Neural cell (in vitro differentiated cells): ENCODE results near the gene ERRFI1. TPM values are rescaled to one million over a fixed set of nuclear protein-coding genes. Genes with fewer than 3 reads are reported as not detected.

ENCODE experiments used
- H2AFZ ChIP-seq: fragments of 200-600, 300-800 bp; sonication (generic), shearing (Covaris generic); 2 replicates; pipeline ENCODE4 v1.6.0; 2014; ENCODE audit warnings: low read depth, mild to moderate bottlenecking, antibody characterized with exemption, low read length, moderate library complexity
- H3F3A ChIP-seq: fragments of 200-600 bp; shearing (Covaris generic); 2 replicates; pipeline ENCODE4 v1.6.1; 2016; ENCODE audit warnings: mild to moderate bottlenecking, moderate library complexity, mixed read lengths, antibody characterized with exemption, low read length; ENCODE audit not compliant: insufficient read depth, poor library complexity, severe bottlenecking
- H3K27ac ChIP-seq: fragments of 200-600, 300-800 bp; sonication (generic), shearing (Covaris generic); 2 replicates; pipeline ENCODE4 v1.5.1; 2014; ENCODE audit warnings: mild to moderate bottlenecking, low read length, moderate library complexity
- H3K27me3 ChIP-seq: fragments of 300-800, 200-600 bp; sonication (generic), shearing (Covaris generic); 2 replicates; pipeline ENCODE4 v1.6.0; 2014; ENCODE audit warnings: mild to moderate bottlenecking, low read depth, low read length, moderate library complexity; ENCODE audit not compliant: insufficient read depth
- H3K36me3 ChIP-seq: fragments of 300-800, 200-600 bp; sonication (generic), shearing (Covaris generic); 2 replicates; pipeline ENCODE4 v1.5.1; 2014; ENCODE audit warnings: mild to moderate bottlenecking, antibody characterized with exemption, low read length, moderate library complexity; ENCODE audit not compliant: insufficient read depth
- H3K4me2 ChIP-seq: fragments of 300-800, 200-600 bp; sonication (generic), shearing (Covaris generic); 2 replicates; pipeline ENCODE4 v1.6.0; 2014; ENCODE audit warnings: mild to moderate bottlenecking, low read length
- H3K4me3 ChIP-seq: fragments of 300-800, 200-600 bp; sonication (generic), shearing (Covaris generic); 2 replicates; pipeline ENCODE4 v1.5.1; 2014; ENCODE audit warnings: mild to moderate bottlenecking, low read length, moderate library complexity
- H3K79me2 ChIP-seq: fragments of 200-600 bp; shearing (Covaris generic); replicated peaks from 2 replicates; pipeline ENCODE4 v1.6.0; 2014; ENCODE audit warnings: mild to moderate bottlenecking, low read length, moderate library complexity; ENCODE audit not compliant: insufficient read depth
- H3K9ac ChIP-seq: fragments of 300-800, 200-600 bp; sonication (generic), shearing (Covaris generic); 2 replicates; pipeline ENCODE4 v1.6.1; 2016; ENCODE audit warnings: mild to moderate bottlenecking, low read length, mixed read lengths
- H3K9me2 ChIP-seq: fragments of 200-600 bp; shearing (Covaris generic); 2 replicates; pipeline ENCODE4 v1.6.1; 2016; ENCODE audit warnings: mild to moderate bottlenecking, low read length, mixed read lengths; ENCODE audit not compliant: insufficient read depth
- H3K9me3 ChIP-seq: fragments of 200-600, 300-800 bp; sonication (generic), shearing (Covaris generic); 2 replicates; pipeline ENCODE4 v1.6.1; 2016; ENCODE audit warnings: mild to moderate bottlenecking, mixed run types, low read length, moderate library complexity, mixed read lengths
- H4K20me1 ChIP-seq: fragments of 200-600 bp; shearing (Covaris generic); 2 replicates; pipeline ENCODE4 v1.6.1; 2016; ENCODE audit warnings: mild to moderate bottlenecking, mixed run types; ENCODE audit not compliant: insufficient read depth
- EP300 ChIP-seq: fragments of 450-650 bp; conservative IDR thresholded peaks from 2 replicates; pipeline ENCODE4 v1.6.1; 2014; ENCODE audit warnings: antibody characterized with exemption, mild to moderate bottlenecking, moderate library complexity; ENCODE audit not compliant: poor library complexity, severe bottlenecking
- POLR2AphosphoS5 ChIP-seq: IDR thresholded peaks from 2 replicates; pipeline ENCODE4 v1.6.1; 2012
- SMC3 ChIP-seq: fragments of 450-650 bp; conservative IDR thresholded peaks from 2 replicates; pipeline ENCODE4 v1.6.1; 2014; ENCODE audit warnings: antibody characterized with exemption, mild to moderate bottlenecking, moderate library complexity; ENCODE audit not compliant: poor library complexity
- TAF1 ChIP-seq: IDR thresholded peaks from 2 replicates; pipeline ENCODE4 v1.6.1; 2012; ENCODE audit warnings: low read depth
- polyA plus RNA-seq: library from polyadenylated mRNA; depleted of rRNA; stranded (reverse); fragments of >200 nt; gene quantifications from 2 replicates; pipeline ENCODE4 v1.2.3, GENCODE V29; 2014
- TF ChIP-seq, protein P1 (sequence below): IDR thresholded peaks from 2 replicates; pipeline ENCODE4 v1.6.1; 2012; ENCODE audit warnings: borderline replicate concordance
- TF ChIP-seq, protein P2 (sequence below): fragments of 450-650 bp; IDR thresholded peaks from 2 replicates; pipeline ENCODE4 v1.5.1; 2014; ENCODE audit warnings: antibody characterized with exemption, mild to moderate bottlenecking, moderate library complexity; ENCODE audit not compliant: poor library complexity, severe bottlenecking

The ERRFI1 gene
- polyA plus RNA-seq, 1 donor from 2014 or later: 72.9 TPM

DNA sequence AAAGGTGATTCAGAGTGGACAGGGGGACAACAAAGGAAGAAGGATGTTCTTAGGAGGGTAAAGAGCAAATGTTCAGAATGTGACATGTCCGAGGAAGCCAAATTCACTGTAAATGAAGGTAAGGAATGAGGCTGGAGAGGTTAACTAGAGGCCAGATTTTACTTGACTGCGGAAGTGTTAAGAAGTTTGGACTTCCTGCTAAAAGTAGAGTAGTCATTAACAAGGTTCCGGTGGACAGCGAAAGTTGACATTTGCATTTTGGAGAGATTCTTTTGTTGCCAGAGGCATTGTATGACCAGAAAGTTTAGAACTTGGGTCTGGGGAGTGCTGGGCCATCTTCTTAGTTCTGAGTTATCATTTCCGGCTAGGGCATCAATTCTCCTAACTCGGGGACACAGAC is 7.2 kb upstream of the ERRFI1 start:
- no peak overlapping the region for H3K27ac ChIP-seq
- H3F3A ChIP-seq: no peaks in the 10 kb centered on the region
- H3K27me3 ChIP-seq: no peaks in the 10 kb centered on the region
- no peaks in the 10 kb centered on the region for H3K9me3 ChIP-seq
- TF ChIP-seq, protein P1, sequence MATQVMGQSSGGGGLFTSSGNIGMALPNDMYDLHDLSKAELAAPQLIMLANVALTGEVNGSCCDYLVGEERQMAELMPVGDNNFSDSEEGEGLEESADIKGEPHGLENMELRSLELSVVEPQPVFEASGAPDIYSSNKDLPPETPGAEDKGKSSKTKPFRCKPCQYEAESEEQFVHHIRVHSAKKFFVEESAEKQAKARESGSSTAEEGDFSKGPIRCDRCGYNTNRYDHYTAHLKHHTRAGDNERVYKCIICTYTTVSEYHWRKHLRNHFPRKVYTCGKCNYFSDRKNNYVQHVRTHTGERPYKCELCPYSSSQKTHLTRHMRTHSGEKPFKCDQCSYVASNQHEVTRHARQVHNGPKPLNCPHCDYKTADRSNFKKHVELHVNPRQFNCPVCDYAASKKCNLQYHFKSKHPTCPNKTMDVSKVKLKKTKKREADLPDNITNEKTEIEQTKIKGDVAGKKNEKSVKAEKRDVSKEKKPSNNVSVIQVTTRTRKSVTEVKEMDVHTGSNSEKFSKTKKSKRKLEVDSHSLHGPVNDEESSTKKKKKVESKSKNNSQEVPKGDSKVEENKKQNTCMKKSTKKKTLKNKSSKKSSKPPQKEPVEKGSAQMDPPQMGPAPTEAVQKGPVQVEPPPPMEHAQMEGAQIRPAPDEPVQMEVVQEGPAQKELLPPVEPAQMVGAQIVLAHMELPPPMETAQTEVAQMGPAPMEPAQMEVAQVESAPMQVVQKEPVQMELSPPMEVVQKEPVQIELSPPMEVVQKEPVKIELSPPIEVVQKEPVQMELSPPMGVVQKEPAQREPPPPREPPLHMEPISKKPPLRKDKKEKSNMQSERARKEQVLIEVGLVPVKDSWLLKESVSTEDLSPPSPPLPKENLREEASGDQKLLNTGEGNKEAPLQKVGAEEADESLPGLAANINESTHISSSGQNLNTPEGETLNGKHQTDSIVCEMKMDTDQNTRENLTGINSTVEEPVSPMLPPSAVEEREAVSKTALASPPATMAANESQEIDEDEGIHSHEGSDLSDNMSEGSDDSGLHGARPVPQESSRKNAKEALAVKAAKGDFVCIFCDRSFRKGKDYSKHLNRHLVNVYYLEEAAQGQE: no peak
- no peak for TF ChIP-seq POLR2AphosphoS5
- TF ChIP-seq, protein P2, sequence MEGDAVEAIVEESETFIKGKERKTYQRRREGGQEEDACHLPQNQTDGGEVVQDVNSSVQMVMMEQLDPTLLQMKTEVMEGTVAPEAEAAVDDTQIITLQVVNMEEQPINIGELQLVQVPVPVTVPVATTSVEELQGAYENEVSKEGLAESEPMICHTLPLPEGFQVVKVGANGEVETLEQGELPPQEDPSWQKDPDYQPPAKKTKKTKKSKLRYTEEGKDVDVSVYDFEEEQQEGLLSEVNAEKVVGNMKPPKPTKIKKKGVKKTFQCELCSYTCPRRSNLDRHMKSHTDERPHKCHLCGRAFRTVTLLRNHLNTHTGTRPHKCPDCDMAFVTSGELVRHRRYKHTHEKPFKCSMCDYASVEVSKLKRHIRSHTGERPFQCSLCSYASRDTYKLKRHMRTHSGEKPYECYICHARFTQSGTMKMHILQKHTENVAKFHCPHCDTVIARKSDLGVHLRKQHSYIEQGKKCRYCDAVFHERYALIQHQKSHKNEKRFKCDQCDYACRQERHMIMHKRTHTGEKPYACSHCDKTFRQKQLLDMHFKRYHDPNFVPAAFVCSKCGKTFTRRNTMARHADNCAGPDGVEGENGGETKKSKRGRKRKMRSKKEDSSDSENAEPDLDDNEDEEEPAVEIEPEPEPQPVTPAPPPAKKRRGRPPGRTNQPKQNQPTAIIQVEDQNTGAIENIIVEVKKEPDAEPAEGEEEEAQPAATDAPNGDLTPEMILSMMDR: no peak
- H3K79me2 ChIP-seq: no peaks in the 10 kb centered on the region
- no peaks in the 10 kb centered on the region for H3K9me2 ChIP-seq
- no peak overlapping the region for H2AFZ ChIP-seq
- no peaks in the 10 kb centered on the region for H4K20me1 ChIP-seq
- H3K4me2 ChIP-seq: no peak overlapping the region
- H3K9ac ChIP-seq: no peak overlapping the region
- H3K36me3 ChIP-seq: no peaks in the 10 kb centered on the region
- H3K4me3 ChIP-seq: no peak overlapping the region

DNA sequence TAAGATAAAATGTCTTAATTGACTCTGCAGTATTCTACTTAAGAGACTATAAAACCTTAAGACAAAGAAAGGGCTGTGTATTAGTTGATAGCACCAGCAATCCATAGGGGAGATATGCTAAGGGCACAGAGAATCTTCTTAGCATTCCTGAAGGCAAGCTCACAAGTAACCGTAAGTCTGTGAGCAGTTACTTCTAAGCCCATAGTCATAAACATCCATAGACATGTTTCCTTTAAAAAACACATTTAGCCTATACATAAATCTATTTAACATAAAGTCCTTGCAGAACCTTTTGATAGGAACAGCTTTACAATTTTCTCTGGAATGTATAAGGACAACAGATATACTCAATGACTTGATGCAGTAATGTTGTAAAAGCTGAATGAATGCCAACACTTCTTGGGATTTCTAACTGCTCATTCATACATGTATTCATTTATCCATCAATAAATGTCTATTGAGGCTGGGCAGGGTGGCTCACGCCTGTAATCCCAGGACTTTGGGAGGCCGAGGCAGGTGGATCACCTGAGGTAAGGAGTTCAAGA is 6.3 kb upstream of the ERRFI1 start:
- Histone ChIP-seq H3K9ac (no peak overlapping the region), H3K4me2 (no peak overlapping the region), H4K20me1 (no peaks in the 10 kb centered on the region), H3K79me2 (no peaks in the 10 kb centered on the region), H3K9me2 (no peaks in the 10 kb centered on the region), H3K9me3 (no peaks in the 10 kb centered on the region), H3K36me3 (no peaks in the 10 kb centered on the region), H3K4me3 (no peak overlapping the region), H2AFZ (no peak overlapping the region), H3K27me3 (no peaks in the 10 kb centered on the region), H3K27ac (no peak overlapping the region), H3F3A (no peaks in the 10 kb centered on the region)
- TF ChIP-seq TAF1 (no peak), SMC3 (no peak)

DNA sequence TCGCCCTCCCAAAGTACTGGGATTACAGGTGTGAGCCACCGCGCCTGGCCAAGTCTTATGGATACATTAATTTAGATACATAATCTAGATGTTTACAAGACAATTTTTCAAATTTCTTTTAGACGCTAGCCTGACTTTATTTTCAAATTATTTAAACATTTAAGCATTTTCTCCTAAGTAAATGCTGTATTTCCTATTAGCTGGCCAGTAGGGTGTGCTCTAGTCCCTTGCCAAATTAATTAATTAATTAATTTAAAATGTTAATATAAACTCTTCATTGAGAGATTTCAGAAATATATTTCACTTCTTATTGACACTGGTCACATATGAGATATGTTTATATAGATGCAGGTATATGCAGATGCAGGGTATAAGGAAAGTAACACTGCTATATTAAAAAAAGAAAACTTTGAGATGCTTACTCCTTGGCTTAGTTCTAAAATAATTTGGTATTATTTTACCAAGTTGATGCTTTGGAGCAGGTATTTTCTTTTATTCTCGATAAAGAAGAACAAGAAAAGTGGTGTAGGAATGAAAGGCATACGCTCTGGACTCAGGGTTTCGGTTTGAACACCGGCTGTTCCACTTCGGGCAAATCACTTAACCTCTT is 5.2 kb upstream of the ERRFI1 start:
- no peak overlapping the region for H3K27ac ChIP-seq
- no peak for TF ChIP-seq SMC3
- TF ChIP-seq TAF1: no peak
- TF ChIP-seq, protein P2: peak; percentile 50
- no peak for TF ChIP-seq POLR2AphosphoS5
- TF ChIP-seq, protein P1: no peak
- no peak for TF ChIP-seq EP300
- no peak overlapping the region for H3K4me3 ChIP-seq
- H3K27me3 ChIP-seq: no peaks in the 10 kb centered on the region
- H3K9me2 ChIP-seq: no peaks in the 10 kb centered on the region
- H3K79me2 ChIP-seq: no peaks in the 10 kb centered on the region
- no peak overlapping the region for H2AFZ ChIP-seq
- no peak overlapping the region for H3K4me2 ChIP-seq
- no peaks in the 10 kb centered on the region for H3K9me3 ChIP-seq
- H3F3A ChIP-seq: no peaks in the 10 kb centered on the region
- no peak overlapping the region for H3K9ac ChIP-seq
- no peaks in the 10 kb centered on the region for H4K20me1 ChIP-seq
- no peaks in the 10 kb centered on the region for H3K36me3 ChIP-seq
